HCT116 (cell line): ENCODE measurements around the gene DAAM2. TPM values are rescaled to one million over a fixed set of nuclear protein-coding genes. Genes with fewer than 3 reads are reported as not detected.

Source experiments
- ATAC-seq: fragments of 200-7000 bp; cut with Tn5 transposase; 2 replicates; pipeline ENCODE4 v1.9.1; 2020; ENCODE audit warnings: mild to moderate bottlenecking, moderate library complexity
- BruUV-seq: library from RNA; stranded (reverse); fragments of 400-500 nt; replicated peaks from 2 replicates; lab custom pipeline; 2021; lab: Mats Ljungman, UMichigan
- CTCF ChIA-PET: fragments of 300-600 bp; sonication (Branson Sonifier 250); formaldehyde crosslinking; loops from one replicate; lab custom pipeline; 2021; ENCODE audit warnings: antibody characterized with exemption; lab: Charles Lee
- POLR2A ChIA-PET: fragments of 300-600, 350-600 bp; sonication (Branson Sonifier 250); formaldehyde crosslinking; loops from one replicate; lab custom pipeline; 2021; ENCODE audit warnings: antibody characterized with exemption; lab: Charles Lee
- RAD21 ChIA-PET, 2 experiments: fragments of 300-600 bp; sonication (Branson Sonifier 250); formaldehyde crosslinking; loops; one replicate each; lab custom pipeline; 2023; ENCODE audit warnings: low total read pairs in 2 of 2; ENCODE audit not compliant: uncharacterized antibody in 2 of 2, unreplicated experiment in 2 of 2, low non-redundant PET in 1 of 2; lab: Charles Lee
- DNase-seq: peaks from one replicate; pipeline ENCODE4 v3.0.0-alpha.2; 2010; ENCODE audit warnings: low read depth, low spot score
- H2AFZ ChIP-seq: fragments of 200-600 bp; shearing (Covaris generic), sonication (generic); 2 replicates; pipeline ENCODE4 v1.6.1; 2017; ENCODE audit warnings: low read depth, mixed run types, mixed read lengths, antibody characterized with exemption, low read length; ENCODE audit not compliant: poor library complexity, severe bottlenecking
- H3K27ac ChIP-seq: 2 replicates; pipeline ENCODE4 v1.5.1; 2012; ENCODE audit warnings: low read depth, low read length
- H3K27me3 ChIP-seq: fragments of 200-600 bp; sonication (generic); 2 replicates; pipeline ENCODE4 v1.6.1; 2016; ENCODE audit warnings: mixed run types, low read length, mixed read lengths; ENCODE audit not compliant: insufficient read depth
- H3K36me3 ChIP-seq, 2 experiments: fragments of 200-500 bp in 1 of 2; fragments of 200-600 bp in 1 of 2; sonication (Bioruptor generic) in 1 of 2; sonication (generic) in 1 of 2; 2 replicates each; pipeline versions ENCODE4 v1.5.1 to v1.6.1; 2014 to 2016; ENCODE audit warnings: low read length in 2 of 2, inconsistent platforms in 1 of 2, mixed read lengths in 1 of 2, mixed run types in 1 of 2; ENCODE audit not compliant: insufficient read depth in 2 of 2, control insufficient read depth in 1 of 2
- H3K4me1 ChIP-seq, 2 experiments: fragments of 200-600 bp in 1 of 2; sonication (generic) in 1 of 2; 2 replicates each; pipeline versions ENCODE4 v1.5.1 to v1.6.1; 2012 to 2017; ENCODE audit warnings: low read length in 2 of 2, inconsistent platforms in 1 of 2, mild to moderate bottlenecking in 1 of 2, mixed read lengths in 1 of 2, mixed run types in 1 of 2, moderate library complexity in 1 of 2; ENCODE audit not compliant: insufficient read depth in 2 of 2, control insufficient read depth in 1 of 2
- H3K4me2 ChIP-seq: fragments of 200-600 bp; sonication (generic); 2 replicates; pipeline ENCODE4 v1.6.1; 2017; ENCODE audit warnings: mixed run types, low read length, mixed read lengths
- H3K4me3 ChIP-seq, 2 experiments: fragments of 200-600 bp in 1 of 2; sonication (generic) in 1 of 2; replicated peaks in 1 of 2; 2 replicates each; pipeline ENCODE4 v1.5.1; 2011 to 2016; ENCODE audit warnings: low read length in 2 of 2, control low read depth in 1 of 2, low read depth in 1 of 2, mild to moderate bottlenecking in 1 of 2, mixed read lengths in 1 of 2, mixed run types in 1 of 2
- H3K79me2 ChIP-seq: fragments of 200-600 bp; sonication (generic); 2 replicates; pipeline ENCODE4 v1.6.1; 2017; ENCODE audit warnings: mild to moderate bottlenecking, mixed run types, low read length, moderate library complexity, mixed read lengths; ENCODE audit not compliant: insufficient read depth
- H3K9ac ChIP-seq: fragments of 200-600 bp; sonication (generic); 2 replicates; pipeline ENCODE4 v1.6.1; 2016; ENCODE audit warnings: low read length, mixed read lengths
- H3K9me2 ChIP-seq: fragments of 200-600 bp; sonication (generic), shearing (Covaris generic); 2 replicates; pipeline ENCODE4 v1.6.1; 2017; ENCODE audit warnings: mixed run types, mild to moderate bottlenecking, moderate library complexity; ENCODE audit not compliant: insufficient read depth
- H3K9me3 ChIP-seq, 2 experiments: fragments of 200-500 bp in 1 of 2; fragments of 200-600 bp in 1 of 2; sonication (Bioruptor generic) in 1 of 2; sonication (generic) in 1 of 2; 2 replicates each; pipeline ENCODE4 v1.6.1; 2014 to 2017; ENCODE audit warnings: low read length in 2 of 2, mixed read lengths in 2 of 2, inconsistent platforms in 1 of 2, low read depth in 1 of 2, mild to moderate bottlenecking in 1 of 2, mixed run types in 1 of 2, moderate library complexity in 1 of 2; ENCODE audit not compliant: control insufficient read depth in 1 of 2, insufficient read depth in 1 of 2
- H4K20me1 ChIP-seq: fragments of 200-600 bp; sonication (generic), shearing (Covaris generic); 2 replicates; pipeline ENCODE4 v1.6.1; 2017; ENCODE audit warnings: mixed run types, mild to moderate bottlenecking, moderate library complexity; ENCODE audit not compliant: insufficient read depth
- CBX3 ChIP-seq: IDR thresholded peaks from 2 replicates; pipeline ENCODE4 v1.6.1; 2012; ENCODE audit warnings: low read depth
- CEBPB ChIP-seq: IDR thresholded peaks from 2 replicates; pipeline ENCODE4 v1.6.1; 2012; ENCODE audit warnings: low read depth
- EGR1 ChIP-seq: IDR thresholded peaks from 2 replicates; pipeline ENCODE4 v1.6.1; 2012; ENCODE audit warnings: low read depth
- ELF1 ChIP-seq: IDR thresholded peaks from 2 replicates; pipeline ENCODE4 v1.6.1; 2012; ENCODE audit warnings: low read depth, borderline replicate concordance
- EZH2 ChIP-seq: fragments of 200-600 bp; sonication (generic); IDR thresholded peaks from 2 replicates; pipeline ENCODE4 v1.6.1; 2017; ENCODE audit warnings: antibody characterized with exemption, mixed run types
- EZH2phosphoT487 ChIP-seq: fragments of 200-600 bp; IDR thresholded peaks from 2 replicates; pipeline ENCODE4 v1.6.1; 2018; ENCODE audit warnings: antibody characterized with exemption, borderline replicate concordance
- FOSL1 ChIP-seq: IDR thresholded peaks from 2 replicates; pipeline ENCODE4 v1.6.1; 2012; ENCODE audit warnings: low read depth
- JUND ChIP-seq: IDR thresholded peaks from 2 replicates; pipeline ENCODE4 v1.6.1; 2012
- POLR2A ChIP-seq: IDR thresholded peaks from 2 replicates; pipeline ENCODE4 v1.7.0; 2011; ENCODE audit warnings: borderline replicate concordance; ENCODE audit not compliant: insufficient read depth, insufficient read length; ENCODE audit errors: extremely low read depth
- POLR2AphosphoS5 ChIP-seq: IDR thresholded peaks from 2 replicates; pipeline ENCODE4 v1.6.1; 2011; ENCODE audit warnings: mild to moderate bottlenecking, low read depth, low read length, moderate library complexity
- SIN3A ChIP-seq: IDR thresholded peaks from 2 replicates; pipeline ENCODE4 v1.6.1; 2012; ENCODE audit warnings: low read depth
- TCF7L2 ChIP-seq: IDR thresholded peaks from 2 replicates; pipeline ENCODE4 v1.7.0; 2011; ENCODE audit warnings: borderline replicate concordance, inconsistent platforms; ENCODE audit not compliant: insufficient read depth, insufficient read length; ENCODE audit errors: extremely low read depth
- YY1 ChIP-seq: IDR thresholded peaks from 2 replicates; pipeline ENCODE4 v1.6.1; 2011; ENCODE audit warnings: low read length, low read depth, moderate library complexity, mild to moderate bottlenecking; ENCODE audit not compliant: insufficient replicate concordance; ENCODE audit errors: extremely low read depth
- ZFX ChIP-seq: fragments of 450-650 bp; IDR thresholded peaks from 2 replicates; pipeline ENCODE4 v1.6.1; 2017
- ZNF274 ChIP-seq: fragments of 200-500 bp; sonication (Bioruptor generic); IDR thresholded peaks from 2 replicates; pipeline ENCODE4 v1.6.1; 2014; ENCODE audit warnings: mild to moderate bottlenecking, low read depth, low read length, inconsistent platforms
- intact Hi-C: fragments of 100-400 bp; cut with micrococcal nuclease; formaldehyde crosslinking; loops from 2 replicates; pipeline ENCODE4 v1.10.0; 2022
- total RNA-seq: library from RNA; stranded (reverse); gene quantifications from one replicate; pipeline ENCODE4 v1.2.1, GENCODE V29; 2021; ENCODE audit not compliant: unreplicated experiment
- TF ChIP-seq, protein P1 (sequence below): IDR thresholded peaks from 2 replicates; pipeline ENCODE4 v1.6.1; 2012
- TF ChIP-seq, protein P2 (sequence below): IDR thresholded peaks from 2 replicates; pipeline ENCODE4 v1.6.1; 2011; ENCODE audit warnings: mild to moderate bottlenecking, low read length, moderate library complexity; ENCODE audit not compliant: insufficient replicate concordance; ENCODE audit errors: extremely low read depth
- TF ChIP-seq, protein P3 (sequence below): IDR thresholded peaks from 2 replicates; pipeline ENCODE4 v1.6.1; 2012
- TF ChIP-seq, protein P4 (sequence below), 3 experiments: fragments of 200-600 bp in 1 of 3; sonication (generic) in 1 of 3; IDR thresholded peaks in 2 of 3; conservative IDR thresholded peaks in 1 of 3; 2 replicates each; pipeline ENCODE4 v1.5.1; 2012 to 2017; ENCODE audit warnings: low read depth in 2 of 3, low read length in 2 of 3, antibody characterized with exemption in 1 of 3, borderline replicate concordance in 1 of 3, control low read depth in 1 of 3, mild to moderate bottlenecking in 1 of 3, mixed read lengths in 1 of 3, mixed run types in 1 of 3, moderate library complexity in 1 of 3; ENCODE audit not compliant: insufficient read depth in 1 of 3

DAAM2 gene
- total RNA-seq, 1 experiment from 2014 or later, result not detected

DNA sequence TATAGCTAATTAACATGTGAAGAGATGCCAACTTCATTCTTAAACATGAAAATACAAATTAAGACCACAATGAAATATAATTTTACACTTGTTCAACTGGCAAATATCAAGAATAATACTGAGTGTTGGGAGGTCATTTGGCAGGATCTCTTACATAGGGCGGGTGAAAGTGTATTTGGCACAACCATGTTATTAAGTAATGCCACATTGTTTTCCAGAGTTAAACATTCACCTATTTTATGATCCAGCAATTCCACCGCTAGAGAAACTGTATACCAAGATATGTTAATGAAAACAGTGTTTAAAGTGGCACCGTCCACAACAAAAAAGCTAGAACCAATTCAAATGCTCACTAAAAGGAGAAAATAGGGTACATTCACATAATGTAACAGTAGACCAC lies 128.0 kb downstream of the DAAM2 start (continued):
- TF ChIP-seq YY1 (no peak), JUND (no peak), EZH2phosphoT487 (no peak)

DNA sequence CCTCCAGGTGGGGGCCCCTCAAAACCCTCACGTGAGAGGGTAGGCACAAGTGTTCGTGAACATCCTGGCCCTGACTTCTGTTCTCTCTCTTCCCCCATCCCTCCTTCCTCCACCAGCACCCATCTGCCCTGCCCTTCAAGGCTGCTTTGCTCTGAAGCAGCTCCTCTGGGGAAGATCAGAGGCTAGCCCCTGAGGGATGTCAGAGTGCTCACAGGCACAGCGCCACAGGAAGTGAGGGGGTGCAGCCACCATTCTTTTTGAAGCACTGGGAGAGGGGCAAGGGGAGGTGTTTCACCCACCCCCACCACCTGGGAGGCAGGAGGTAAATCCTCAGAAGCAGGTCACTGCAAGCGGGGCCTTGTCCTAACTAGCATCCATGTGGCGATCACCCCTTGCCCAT lies 130.6 kb downstream of the DAAM2 start:
- POLR2A ChIA-PET, result no interaction called here
- ATAC-seq (no peak), DNase-seq (no peak)
- no peak overlapping the region for H2AFZ ChIP-seq
- no peak overlapping the region for H3K9ac ChIP-seq
- H3K4me2 ChIP-seq, result no peak overlapping the region
- no peaks in the 10 kb centered on the region for H3K27me3 ChIP-seq
- peaks cover 5 to 17% of the 10 kb centered on the region in 2 experiments; a peak in 3 of 4 replicates for H3K4me1 ChIP-seq
- intact Hi-C loops, result no loop called here
- H3K4me3 ChIP-seq, result no peak overlapping the region
- CTCF ChIA-PET, result no interaction called here
- no peaks in the 10 kb centered on the region; a peak in 1 of 4 replicates for H3K36me3 ChIP-seq
- no TSS peak for BruUV-seq
- RAD21 ChIA-PET, result no interaction called here
- no peak overlapping the region for H3K27ac ChIP-seq
- no peaks in the 10 kb centered on the region for H4K20me1 ChIP-seq
- no peaks in the 10 kb centered on the region for H3K9me2 ChIP-seq
- H3K79me2 ChIP-seq, result no peaks in the 10 kb centered on the region
- TF ChIP-seq POLR2A, result no peak
- TF ChIP-seq EZH2, result no peak
- TF ChIP-seq, protein P1, sequence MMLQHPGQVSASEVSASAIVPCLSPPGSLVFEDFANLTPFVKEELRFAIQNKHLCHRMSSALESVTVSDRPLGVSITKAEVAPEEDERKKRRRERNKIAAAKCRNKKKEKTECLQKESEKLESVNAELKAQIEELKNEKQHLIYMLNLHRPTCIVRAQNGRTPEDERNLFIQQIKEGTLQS, result no peak
- no peak for TF ChIP-seq FOSL1
- no peak for TF ChIP-seq SIN3A
- TF ChIP-seq, protein P2, sequence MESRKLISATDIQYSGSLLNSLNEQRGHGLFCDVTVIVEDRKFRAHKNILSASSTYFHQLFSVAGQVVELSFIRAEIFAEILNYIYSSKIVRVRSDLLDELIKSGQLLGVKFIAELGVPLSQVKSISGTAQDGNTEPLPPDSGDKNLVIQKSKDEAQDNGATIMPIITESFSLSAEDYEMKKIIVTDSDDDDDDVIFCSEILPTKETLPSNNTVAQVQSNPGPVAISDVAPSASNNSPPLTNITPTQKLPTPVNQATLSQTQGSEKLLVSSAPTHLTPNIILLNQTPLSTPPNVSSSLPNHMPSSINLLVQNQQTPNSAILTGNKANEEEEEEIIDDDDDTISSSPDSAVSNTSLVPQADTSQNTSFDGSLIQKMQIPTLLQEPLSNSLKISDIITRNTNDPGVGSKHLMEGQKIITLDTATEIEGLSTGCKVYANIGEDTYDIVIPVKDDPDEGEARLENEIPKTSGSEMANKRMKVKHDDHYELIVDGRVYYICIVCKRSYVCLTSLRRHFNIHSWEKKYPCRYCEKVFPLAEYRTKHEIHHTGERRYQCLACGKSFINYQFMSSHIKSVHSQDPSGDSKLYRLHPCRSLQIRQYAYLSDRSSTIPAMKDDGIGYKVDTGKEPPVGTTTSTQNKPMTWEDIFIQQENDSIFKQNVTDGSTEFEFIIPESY, result no peak
- no peak for TF ChIP-seq CEBPB
- TF ChIP-seq YY1, result no peak
- TF ChIP-seq POLR2AphosphoS5, result no peak
- TF ChIP-seq, protein P3, sequence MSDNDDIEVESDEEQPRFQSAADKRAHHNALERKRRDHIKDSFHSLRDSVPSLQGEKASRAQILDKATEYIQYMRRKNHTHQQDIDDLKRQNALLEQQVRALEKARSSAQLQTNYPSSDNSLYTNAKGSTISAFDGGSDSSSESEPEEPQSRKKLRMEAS, result no peak
- no peak for TF ChIP-seq ZNF274
- TF ChIP-seq, protein P4, sequence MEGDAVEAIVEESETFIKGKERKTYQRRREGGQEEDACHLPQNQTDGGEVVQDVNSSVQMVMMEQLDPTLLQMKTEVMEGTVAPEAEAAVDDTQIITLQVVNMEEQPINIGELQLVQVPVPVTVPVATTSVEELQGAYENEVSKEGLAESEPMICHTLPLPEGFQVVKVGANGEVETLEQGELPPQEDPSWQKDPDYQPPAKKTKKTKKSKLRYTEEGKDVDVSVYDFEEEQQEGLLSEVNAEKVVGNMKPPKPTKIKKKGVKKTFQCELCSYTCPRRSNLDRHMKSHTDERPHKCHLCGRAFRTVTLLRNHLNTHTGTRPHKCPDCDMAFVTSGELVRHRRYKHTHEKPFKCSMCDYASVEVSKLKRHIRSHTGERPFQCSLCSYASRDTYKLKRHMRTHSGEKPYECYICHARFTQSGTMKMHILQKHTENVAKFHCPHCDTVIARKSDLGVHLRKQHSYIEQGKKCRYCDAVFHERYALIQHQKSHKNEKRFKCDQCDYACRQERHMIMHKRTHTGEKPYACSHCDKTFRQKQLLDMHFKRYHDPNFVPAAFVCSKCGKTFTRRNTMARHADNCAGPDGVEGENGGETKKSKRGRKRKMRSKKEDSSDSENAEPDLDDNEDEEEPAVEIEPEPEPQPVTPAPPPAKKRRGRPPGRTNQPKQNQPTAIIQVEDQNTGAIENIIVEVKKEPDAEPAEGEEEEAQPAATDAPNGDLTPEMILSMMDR (IDR thresholded peaks at IDR 0.05 in 2 of 3, conservative IDR thresholded peaks at IDR 0.05 in 1 of 3; ENCODE audit: borderline replicate concordance in 1 of 3, insufficient read depth in 1 of 3, low read depth in 2 of 3, low read length in 2 of 3), result no peak
- no peak for TF ChIP-seq JUND
- no peak for TF ChIP-seq CBX3
- TF ChIP-seq EZH2phosphoT487, result no peak
- TF ChIP-seq ZFX, result no peak
- no peak for TF ChIP-seq TCF7L2
- TF ChIP-seq EGR1, result no peak
- TF ChIP-seq ELF1, result no peak
- H3K9me3 ChIP-seq, result no peaks in the 10 kb centered on the region
